Small intestine (tissue), 16 donors: Measurements from ENCODE around the gene TRPV6. TPM values are rescaled to one million over a fixed set of nuclear protein-coding genes. Genes with fewer than 3 reads are reported as not detected.
A peak's percentile ranks its signal among the peaks of the same experiment; 100 is the strongest.

Experiments used
- DNase-seq, 2 donors: peaks; one replicate each; pipeline versions ENCODE4 v3.0.0 to v3.0.0-alpha.2; 2013
- FAIRE-seq: peaks from 2 replicates; lab custom pipeline; 2012; peaks lifted over from hg19 to GRCh38; lab: Jason Lieb, UNC
- H3K27ac ChIP-seq, 3 donors: one replicate each; pipeline ENCODE4 v1.5.1; 2013; ENCODE audit warnings: low read length in 2 of 3, mild to moderate bottlenecking in 2 of 3, control low read depth in 1 of 3, inconsistent platforms in 1 of 3, low read depth in 1 of 3, moderate library complexity in 1 of 3
- H3K27me3 ChIP-seq, 3 donors: one replicate each; pipeline ENCODE4 v1.6.1; 2013; ENCODE audit warnings: low read length in 3 of 3, inconsistent platforms in 1 of 3; ENCODE audit not compliant: control insufficient read depth in 3 of 3, insufficient read depth in 3 of 3
- H3K36me3 ChIP-seq, 3 donors: one replicate each; pipeline ENCODE4 v1.6.1; 2013; ENCODE audit warnings: low read length in 3 of 3, inconsistent platforms in 1 of 3, low read depth in 1 of 3, mild to moderate bottlenecking in 1 of 3, moderate library complexity in 1 of 3; ENCODE audit not compliant: control insufficient read depth in 3 of 3, insufficient read depth in 2 of 3
- H3K4me1 ChIP-seq, 3 donors: one replicate each; pipeline ENCODE4 v1.6.1; 2013; ENCODE audit warnings: low read length in 2 of 3, inconsistent platforms in 1 of 3, low read depth in 1 of 3, mild to moderate bottlenecking in 1 of 3, moderate library complexity in 1 of 3; ENCODE audit not compliant: control insufficient read depth in 3 of 3, insufficient read depth in 2 of 3
- H3K4me3 ChIP-seq, 3 donors: one replicate each; pipeline ENCODE4 v1.5.1; 2013; ENCODE audit warnings: low read length in 3 of 3, control low read depth in 1 of 3, inconsistent platforms in 1 of 3, low read depth in 1 of 3, mild to moderate bottlenecking in 1 of 3, moderate library complexity in 1 of 3
- H3K9me3 ChIP-seq, 2 donors: one replicate each; pipeline ENCODE4 v1.6.1; 2013; ENCODE audit warnings: low read depth in 1 of 2, low read length in 1 of 2; ENCODE audit not compliant: control insufficient read depth in 2 of 2, insufficient read depth in 1 of 2
- WGBS, 3 donors: extraction: QIAGEN DNeasy Blood & Tissue Kit; methylation state at CpG; one replicate each; pipeline ENCODE4 v1.1.7; 2013; 5-methylcytosine and 5-hydroxymethylcytosine counted together
- long read RNA-seq, 10 donors: transcript quantifications; one replicate each; lab custom pipeline, GENCODE V29; 2026
- polyA plus RNA-seq, 4 donors: library from polyadenylated mRNA; stranded (reverse) in 3 of 4; unstranded in 1 of 4; fragments of 200-250 nt in 3 of 4; fragments of 120-200 nt in 1 of 4; gene quantifications; one replicate each; pipeline versions ENCODE4 v1.2.1 to v1.2.3, GENCODE V29; 2013
- donor health status: healthy with polysubstance abuse.
- donor health status: control.
- donor health status: control.
- donor health status: Bipolar disorder and iron deficiency.
- donor health status: healthy.

TRPV6 gene
- polyA plus RNA-seq = 10 to 100 TPM in 2 of 4 donors, 1 to 10 TPM in 1, under 1 TPM in 1; 0.22 to 27.3 (median 15.9) TPM
- long read RNA-seq, donor 1 = 0 reads
- long read RNA-seq, donor 2 = 0 reads
- long read RNA-seq, donor 3 = 0 reads
- long read RNA-seq, donor 4 = 0 reads
- long read RNA-seq, donor 5 = 0 reads
- long read RNA-seq, donor 6 = 0 reads
- long read RNA-seq, donor 7 = 0 reads
- long read RNA-seq, donor 8 = 0 reads
- long read RNA-seq, donor 9 = 0 reads
- long read RNA-seq, donor 10 = 0 reads

DNA sequence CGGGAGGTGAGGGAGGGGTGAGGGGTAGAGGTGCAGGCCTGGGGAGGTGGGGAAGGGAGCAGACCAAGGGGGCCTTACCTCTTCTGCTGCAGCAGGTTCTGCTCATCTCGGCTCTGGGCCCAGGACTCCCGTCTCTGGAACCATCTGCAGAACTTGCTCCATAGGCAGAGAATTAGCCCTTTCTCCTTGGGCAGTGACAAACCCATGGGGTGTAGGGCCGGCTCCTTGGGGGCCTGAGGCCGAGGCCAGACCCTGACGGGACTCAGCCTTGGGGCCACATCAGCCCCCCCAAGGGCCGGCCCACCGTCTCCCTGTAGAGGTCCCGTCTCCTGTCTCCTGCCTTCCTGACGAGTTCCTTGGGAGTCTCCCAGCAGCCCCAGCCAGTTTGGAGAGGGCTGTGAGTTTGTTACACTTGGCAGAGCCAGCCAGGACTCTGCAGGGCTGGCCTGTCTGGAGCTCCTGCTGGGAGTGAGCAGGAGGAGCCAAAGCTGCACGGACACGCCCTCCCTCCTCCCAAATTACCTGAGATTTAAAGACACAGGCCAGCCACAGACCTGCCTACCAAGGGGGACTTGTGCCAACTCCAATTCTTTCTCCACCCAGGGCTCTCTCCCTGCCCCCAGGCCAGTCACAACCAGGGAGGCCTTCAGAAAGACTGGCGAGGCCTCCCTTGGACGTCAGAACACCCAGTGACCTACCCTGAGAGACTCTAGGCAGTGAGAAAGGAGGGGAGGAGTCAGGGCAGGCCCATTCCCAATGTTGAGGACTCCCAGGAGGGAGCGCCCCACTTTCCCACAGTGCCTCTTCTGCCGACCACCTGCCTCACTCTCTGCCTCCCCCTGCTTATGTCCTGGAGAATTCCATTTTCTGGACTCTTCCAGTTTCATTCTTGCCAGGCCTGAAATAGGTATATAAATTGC, at the start of gene TRPV6:
TRPV6 (minus strand) TSS at position 435 of the 920 bp plus-strand sequence.
- peak within 1 kb of the TSS in 1 of 3 donors; percentile 56 for H3K4me3 ChIP-seq
- H3K4me1 ChIP-seq = peaks cover 2 to 24% (median 3%) of the 10 kb centered on the region in 3 donors
- no peaks in the 10 kb centered on the region for H3K27me3 ChIP-seq
- FAIRE-seq (no peak), DNase-seq (peak; percentile 43 to 81)
- 22 to 49% (median 30%) methylated on average over 14 to 16 of the region's 16 CpGs for WGBS, 3 donors
- H3K9me3 ChIP-seq = no peaks in the 10 kb centered on the region
- H3K36me3 ChIP-seq = no peaks in the 10 kb centered on the region
- no peak within 1 kb of the TSS for H3K27ac ChIP-seq

DNA sequence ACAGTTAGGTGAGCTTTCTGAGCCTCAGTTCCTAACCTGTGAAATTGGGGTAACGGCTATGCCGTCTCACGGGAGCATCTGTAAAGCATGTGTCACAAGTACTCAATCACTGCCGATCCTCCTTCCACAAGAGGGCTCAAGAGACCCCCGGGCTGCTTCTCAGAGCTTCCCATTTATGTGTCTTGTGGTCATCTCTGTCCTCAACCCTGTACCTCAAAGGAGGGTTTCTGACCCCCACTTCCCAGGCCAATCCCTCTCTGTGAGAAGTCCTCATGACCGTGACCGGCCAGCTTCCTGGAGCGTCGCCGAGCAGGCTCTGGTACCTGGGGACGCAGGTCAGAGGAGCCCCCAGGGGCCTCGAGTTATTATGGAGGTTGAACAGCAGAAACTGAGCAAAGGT, 48.5 kb upstream of the TRPV6 start:
- DNase-seq (no peak), FAIRE-seq (no peak)
- H3K36me3 ChIP-seq = peaks cover 0 to 13% (median 0%) of the 10 kb centered on the region in 3 donors
- no peak overlapping the region for H3K27ac ChIP-seq
- no peak overlapping the region for H3K4me3 ChIP-seq
- WGBS, 3 donors = 79 to 87% (median 83%) methylated on average over 12 of the region's 12 CpGs
- no peaks in the 10 kb centered on the region for H3K27me3 ChIP-seq
- H3K4me1 ChIP-seq = no peaks in the 10 kb centered on the region
- no peaks in the 10 kb centered on the region for H3K9me3 ChIP-seq

DNA sequence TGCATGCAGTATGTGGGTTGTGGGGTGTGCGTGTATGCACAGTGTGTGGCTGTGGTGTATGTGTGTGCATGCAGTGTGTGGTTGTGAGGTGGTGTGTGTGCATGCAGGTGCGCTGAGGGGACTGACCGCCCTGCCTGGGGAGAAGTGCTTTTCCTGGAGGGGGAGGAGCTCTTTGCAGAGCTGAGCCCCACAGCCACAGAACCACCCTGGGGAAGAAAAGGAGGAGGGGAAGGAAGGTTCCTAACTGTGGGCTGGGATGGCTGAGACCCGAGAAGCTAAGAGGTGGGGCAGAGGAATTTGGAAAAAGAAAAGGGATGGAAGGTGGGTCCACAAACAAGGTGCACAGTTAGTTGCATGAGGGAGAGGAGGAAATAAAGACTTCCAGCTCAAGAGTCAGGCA, 48.1 kb upstream of the TRPV6 start, which contains the start of gene TRPV5:
TRPV5 (minus strand) TSS at position 123 of the 400 bp plus-strand sequence. CDS start 287 bp downstream, outside the sequence.
- no peak within 1 kb of the TSS for H3K27ac ChIP-seq
- no peaks in the 10 kb centered on the region for H3K9me3 ChIP-seq
- no peak for FAIRE-seq
- H3K36me3 ChIP-seq = peaks cover 0 to 13% (median 0%) of the 10 kb centered on the region in 3 donors
- WGBS, 3 donors = 73 to 82% (median 73%) methylated on average over 4 of the region's 4 CpGs
- no peaks in the 10 kb centered on the region for H3K4me1 ChIP-seq
- DNase-seq = no peak
- no peaks in the 10 kb centered on the region for H3K27me3 ChIP-seq
- no peak within 1 kb of the TSS for H3K4me3 ChIP-seq

DNA sequence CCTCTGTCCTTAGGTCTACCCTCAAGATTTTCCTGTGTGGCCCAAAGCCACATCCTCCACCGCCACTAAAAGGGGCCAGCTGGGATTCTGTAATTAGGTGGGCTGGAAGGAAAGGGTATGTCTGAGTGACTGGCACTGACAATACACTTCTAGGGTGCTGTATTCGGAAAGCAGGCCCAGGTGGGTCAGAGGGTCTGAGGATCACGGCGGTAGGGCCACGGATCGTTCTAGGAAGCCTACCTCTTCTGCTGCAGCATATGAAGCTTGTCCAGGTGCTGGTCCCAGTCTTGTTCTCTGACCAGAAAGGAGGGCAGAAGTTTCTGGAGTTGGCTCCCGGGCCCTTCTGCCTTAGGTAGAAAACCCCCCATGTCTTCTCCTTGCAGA, 47.5 kb upstream of the TRPV6 start:
- no peak for FAIRE-seq
- 88 to 92% (median 90%) methylated on average over 7 of the region's 7 CpGs for WGBS, 3 donors

DNA sequence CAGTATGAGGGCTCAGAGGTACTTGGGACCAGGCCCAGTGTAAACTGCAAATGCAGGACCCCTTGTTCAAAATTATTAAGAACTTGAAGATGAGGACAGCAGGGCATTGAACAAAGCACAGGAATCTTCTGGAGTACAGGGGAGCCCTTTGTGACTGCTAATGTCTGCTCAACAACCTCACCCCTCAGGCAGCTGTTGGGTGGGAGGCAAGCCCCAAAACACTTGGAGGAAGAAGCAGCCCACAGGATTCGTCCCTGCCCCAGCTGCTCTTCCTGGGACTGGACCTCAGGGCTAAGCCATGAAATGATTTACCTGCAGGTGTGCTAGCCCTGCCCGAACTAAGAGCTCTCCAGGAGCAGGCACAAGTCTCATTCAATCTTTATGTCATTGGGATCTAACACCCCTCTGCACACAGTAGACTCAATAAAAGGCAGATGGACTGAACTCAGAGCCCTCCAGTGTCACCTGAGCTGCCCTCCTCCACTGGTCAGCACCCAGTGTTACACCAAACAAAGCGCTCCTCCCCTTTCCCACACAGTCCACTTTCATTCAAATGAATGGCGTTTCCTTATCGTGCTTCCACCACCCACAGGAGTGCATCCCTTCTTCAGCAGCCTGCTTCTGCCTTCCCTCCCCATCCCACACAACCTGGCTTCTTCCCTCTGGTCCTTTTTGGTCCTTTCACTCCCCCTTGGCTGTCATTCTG, 47.0 kb upstream of the TRPV6 start:
- no peak overlapping the region for H3K27ac ChIP-seq
- no peak for FAIRE-seq
- H3K9me3 ChIP-seq = no peaks in the 10 kb centered on the region
- H3K4me1 ChIP-seq = no peaks in the 10 kb centered on the region
- no peak for DNase-seq
- H3K27me3 ChIP-seq = no peaks in the 10 kb centered on the region
- no peak overlapping the region for H3K4me3 ChIP-seq
- WGBS, 3 donors = 61 to 68% (median 64%) methylated on average over 5 of the region's 5 CpGs
- H3K36me3 ChIP-seq = peaks cover 0 to 3% (median 0%) of the 10 kb centered on the region in 3 donors

More for the DNA sequence above, 47.5 kb upstream of the TRPV6 start:
- Histone ChIP-seq H3K9me3 (no peaks in the 10 kb centered on the region), H3K27ac (no peak overlapping the region), H3K36me3 (peaks cover 0 to 8% (median 0%) of the 10 kb centered on the region in 3 donors), H3K4me3 (no peak overlapping the region), H3K4me1 (no peaks in the 10 kb centered on the region), H3K27me3 (no peaks in the 10 kb centered on the region)
- no peak for DNase-seq

DNA sequence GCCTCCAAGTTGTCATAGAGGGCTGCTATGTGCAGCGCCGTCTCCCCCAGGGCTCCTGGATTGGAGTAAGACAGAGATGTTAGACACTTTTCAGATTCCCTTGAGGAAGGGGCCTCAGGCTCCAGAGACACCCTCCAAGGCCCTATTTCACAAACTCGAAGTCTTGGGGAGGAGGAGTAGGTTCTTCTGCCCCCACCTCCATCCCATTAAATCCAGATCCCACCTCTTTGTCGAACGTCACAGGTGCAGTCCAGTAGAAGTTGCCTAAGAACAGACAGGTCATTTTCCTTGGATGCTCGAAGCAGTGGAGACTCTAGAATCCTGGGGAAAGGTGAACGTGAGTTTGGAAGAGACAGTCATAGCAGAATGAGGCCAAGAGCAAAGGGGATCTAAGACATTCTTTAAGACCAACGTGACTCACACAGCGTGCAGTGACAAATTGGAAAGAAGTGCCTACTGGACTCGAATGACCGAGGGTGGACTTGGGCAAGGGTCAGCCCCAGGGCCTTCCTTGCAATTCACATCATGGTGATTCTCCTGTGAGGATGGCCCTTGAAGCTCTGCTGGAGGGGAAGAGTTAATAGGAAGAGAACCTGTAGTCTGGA, 44.7 kb upstream of the TRPV6 start:
- no peaks in the 10 kb centered on the region for H3K36me3 ChIP-seq
- WGBS, 3 donors = 84 to 90% (median 89%) methylated on average over 11 of the region's 11 CpGs
- H3K4me3 ChIP-seq = no peak overlapping the region
- DNase-seq (no peak), FAIRE-seq (no peak)
- no peaks in the 10 kb centered on the region for H3K27me3 ChIP-seq
- no peaks in the 10 kb centered on the region for H3K9me3 ChIP-seq
- no peak overlapping the region for H3K27ac ChIP-seq
- H3K4me1 ChIP-seq = no peaks in the 10 kb centered on the region

DNA sequence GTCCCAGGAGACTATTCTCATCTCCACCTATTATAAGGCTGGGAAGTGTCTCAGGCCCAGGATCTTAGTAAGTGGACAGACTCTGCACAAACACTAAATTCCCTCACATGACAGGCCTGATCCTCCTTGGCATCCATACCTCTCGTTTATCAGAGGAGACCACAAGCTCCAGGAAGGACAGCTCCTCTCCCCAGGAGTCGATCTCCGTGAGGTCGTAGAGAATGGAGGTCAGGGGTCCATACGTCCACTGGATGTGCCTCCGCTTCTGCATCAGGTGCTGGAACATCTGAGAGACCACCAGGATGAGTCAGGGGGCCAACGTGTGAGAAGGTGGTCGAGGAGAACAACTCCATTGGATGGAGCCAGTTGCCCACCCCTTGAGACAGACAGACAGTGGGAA, 42.4 kb upstream of the TRPV6 start:
- Histone ChIP-seq H3K9me3 (no peaks in the 10 kb centered on the region), H3K27me3 (no peaks in the 10 kb centered on the region), H3K27ac (no peak overlapping the region), H3K4me1 (peaks cover 0 to 8% (median 5%) of the 10 kb centered on the region in 3 donors), H3K4me3 (no peak overlapping the region), H3K36me3 (no peaks in the 10 kb centered on the region)
- 66 to 84% (median 78%) methylated on average over 8 of the region's 8 CpGs for WGBS, 3 donors
- DNase-seq = no peak
- no peak for FAIRE-seq
